Endothelial cell of umbilical vein (primary cell): ENCODE measurements around the gene BAZ1B. TPM values are rescaled to one million over a fixed set of nuclear protein-coding genes. Genes with fewer than 3 reads are reported as not detected.

ENCODE experiments used
- BruUV-seq: library from RNA; stranded (reverse); fragments of 400-500 nt; replicated peaks from 2 replicates; lab custom pipeline; 2021; lab: Mats Ljungman, UMichigan
- CTCF ChIA-PET: fragments of 300-600, 350-600 bp; sonication (Branson Sonifier 250); formaldehyde crosslinking; loops from one replicate; lab custom pipeline; 2021; ENCODE audit warnings: antibody characterized with exemption, inconsistent platforms; lab: Charles Lee
- POLR2A ChIA-PET: fragments of 300-600, 350-600 bp; sonication (Branson Sonifier 250); formaldehyde crosslinking; loops from one replicate; lab custom pipeline; 2021; ENCODE audit warnings: antibody characterized with exemption, inconsistent platforms; lab: Charles Lee
- DNase-seq: peaks from one replicate; pipeline ENCODE4 v3.0.0-alpha.2; 2011; ENCODE audit warnings: low read depth, low spot score
- FAIRE-seq: peaks from 2 replicates; lab custom pipeline; 2011; peaks lifted over from hg19 to GRCh38; lab: Jason Lieb, UNC
- H2AFZ ChIP-seq: 2 replicates; pipeline ENCODE4 v1.6.0; 2012; ENCODE audit warnings: low read depth, low read length, control low read depth, inconsistent platforms
- H3K27ac ChIP-seq: 2 replicates; pipeline ENCODE4 v1.5.1; 2011; ENCODE audit warnings: low read depth, mild to moderate bottlenecking, control low read depth, low read length, moderate library complexity; ENCODE audit not compliant: insufficient read depth
- H3K27me3 ChIP-seq, 2 experiments: 2 replicates each; pipeline versions ENCODE4 v1.6.0 to v1.6.1; 2011; ENCODE audit warnings: low read length in 2 of 2, mixed read lengths in 1 of 2; ENCODE audit not compliant: control insufficient read depth in 2 of 2, insufficient read depth in 2 of 2
- H3K36me3 ChIP-seq, 2 experiments: 2 replicates in 1 of 2; 3 replicates in 1 of 2; pipeline ENCODE4 v1.5.1; 2011; ENCODE audit warnings: low read length in 2 of 2, mild to moderate bottlenecking in 1 of 2, moderate library complexity in 1 of 2; ENCODE audit not compliant: control insufficient read depth in 2 of 2, insufficient read depth in 2 of 2; ENCODE audit errors: extremely low read depth in 1 of 2
- H3K4me1 ChIP-seq: 3 replicates; pipeline ENCODE4 v1.5.1; 2011; ENCODE audit warnings: mild to moderate bottlenecking, low read length; ENCODE audit not compliant: control insufficient read depth, insufficient read depth; ENCODE audit errors: extremely low read depth
- H3K4me2 ChIP-seq: 2 replicates; pipeline ENCODE4 v1.6.1; 2011; ENCODE audit warnings: low read length, control low read depth, mixed read lengths; ENCODE audit not compliant: insufficient read depth
- H3K4me3 ChIP-seq, 3 experiments: fragments of 200-600 bp in 1 of 3; sonication (generic), shearing (Covaris generic) in 1 of 3; replicated peaks in 1 of 3; 2 replicates each; pipeline ENCODE4 v1.5.1; 2011 to 2016; ENCODE audit warnings: control low read depth in 3 of 3, low read length in 3 of 3, mild to moderate bottlenecking in 2 of 3, inconsistent platforms in 1 of 3, low read depth in 1 of 3, moderate library complexity in 1 of 3; ENCODE audit not compliant: insufficient read depth in 1 of 3
- H3K79me2 ChIP-seq: 2 replicates; pipeline ENCODE4 v1.6.0; 2012; ENCODE audit warnings: low read length, inconsistent platforms; ENCODE audit not compliant: control insufficient read depth, insufficient read depth
- H3K9ac ChIP-seq: replicated peaks from 2 replicates; pipeline ENCODE3; 2011; ENCODE audit warnings: low read length, control low read depth; ENCODE audit not compliant: insufficient read depth; ENCODE audit errors: extremely low read depth
- H3K9me1 ChIP-seq: replicated peaks from 3 replicates; pipeline ENCODE4 v1.6.0; 2011; ENCODE audit warnings: mild to moderate bottlenecking, low read length; ENCODE audit not compliant: control insufficient read depth, insufficient read depth; ENCODE audit errors: extremely low read depth
- H3K9me3 ChIP-seq: replicated peaks from 2 replicates; pipeline ENCODE4 v1.5.1; 2012; ENCODE audit warnings: low read length, inconsistent platforms; ENCODE audit not compliant: control insufficient read depth, insufficient read depth
- H4K20me1 ChIP-seq: replicated peaks from 2 replicates; pipeline ENCODE3; 2011; ENCODE audit warnings: mild to moderate bottlenecking, low read length; ENCODE audit not compliant: control insufficient read depth, insufficient read depth; ENCODE audit errors: extremely low read depth
- CTCF ChIP-seq, 2 donors: IDR thresholded peaks; 1 replicate in 1 of 2; 2 replicates in 1 of 2; pipeline ENCODE4 v1.5.1; 2011; ENCODE audit warnings: low read length in 2 of 2, mild to moderate bottlenecking in 2 of 2, moderate library complexity in 2 of 2, control low read depth in 1 of 2, inconsistent platforms in 1 of 2, low read depth in 1 of 2; ENCODE audit not compliant: insufficient read depth in 1 of 2; ENCODE audit errors: extremely low read depth in 1 of 2
- FOS ChIP-seq: IDR thresholded peaks from 2 replicates; pipeline ENCODE4 v1.6.1; 2011; ENCODE audit warnings: mild to moderate bottlenecking, low read length, moderate library complexity, borderline replicate concordance; ENCODE audit not compliant: insufficient read depth
- GATA2 ChIP-seq: IDR thresholded peaks from 2 replicates; pipeline ENCODE4 v1.7.0; 2011; ENCODE audit warnings: low read depth, mild to moderate bottlenecking, moderate library complexity, mixed read lengths, low read length; ENCODE audit not compliant: insufficient read length, insufficient read depth
- JUN ChIP-seq: IDR thresholded peaks from 2 replicates; pipeline ENCODE4 v1.6.1; 2011; ENCODE audit warnings: borderline replicate concordance, low read depth; ENCODE audit not compliant: insufficient read length, insufficient read depth
- MAX ChIP-seq: IDR thresholded peaks from 2 replicates; pipeline ENCODE4 v1.6.1; 2011; ENCODE audit not compliant: insufficient read depth, insufficient read length
- MYC ChIP-seq: IDR thresholded peaks from one replicate; pipeline ENCODE4 v1.6.1; 2011; ENCODE audit warnings: mild to moderate bottlenecking, low read depth, low read length
- POLR2A ChIP-seq: IDR thresholded peaks from 2 replicates; pipeline ENCODE4 v1.6.1; 2012; ENCODE audit warnings: low read depth, mild to moderate bottlenecking, control low read depth, low read length
- POLR2AphosphoS5 ChIP-seq: IDR thresholded peaks from 2 replicates; pipeline ENCODE4 v1.6.1; 2012; ENCODE audit warnings: low read depth, mild to moderate bottlenecking, control low read depth, low read length, moderate library complexity; ENCODE audit not compliant: insufficient read depth
- dilution Hi-C: fragments of 300-500 bp; cut with MboI; formaldehyde crosslinking; loops from one replicate; pipeline ENCODE4 v1.15.0; 2019; ENCODE audit warnings: low sequenced_read_pairs; ENCODE audit not compliant: extremely low pct_ligation_motif_present
- intact Hi-C: fragments of 100-400 bp; cut with micrococcal nuclease; formaldehyde crosslinking; loops from one replicate; pipeline ENCODE4 v1.10.0; 2022
- polyA plus RNA-seq, 4 experiments: library from polyadenylated mRNA; depleted of rRNA in 3 of 4; stranded (reverse) in 3 of 4; unstranded in 1 of 4; fragments of >200 nt; gene quantifications; 2 replicates each; pipeline versions ENCODE4 v1.2.1 to v1.2.3, GENCODE V29; 2011 to 2012; ENCODE audit warnings: missing spikeins in 1 of 4
- total RNA-seq: library from RNA; stranded (reverse); gene quantifications from 2 replicates; pipeline ENCODE4 v1.2.3, GENCODE V29; 2021

Gene BAZ1B
- total and polyA plus RNA-seq, 2 donors (not counting 3 experiments of a cell fraction or from before 2014, with no cell fraction given) = 16.2 to 74.7 TPM

GRCh38 chr7:73466112-73466511 lies 56.0 kb downstream of the BAZ1B start:
- TF ChIP-seq POLR2AphosphoS5 (no peak), MYC (no peak), JUN (no peak), CTCF (IDR thresholded peaks at IDR 0.05; ENCODE audit: extremely low read depth in 1 of 2, insufficient read depth in 1 of 2, low read depth in 1 of 2, low read length in 2 of 2) (no peak), MAX (no peak), FOS (no peak), GATA2 (no peak), POLR2A (no peak)
- POLR2A ChIA-PET = no interaction called here
- Histone ChIP-seq H3K9me3 (no peaks in the 10 kb centered on the region), H3K4me2 (no peak overlapping the region), H3K27me3 (no peaks in the 10 kb centered on the region), H2AFZ (no peak overlapping the region), H3K27ac (no peak overlapping the region), H3K4me3 (no peak overlapping the region), H3K79me2 (peaks cover 2% of the 10 kb centered on the region), H3K4me1 (no peaks in the 10 kb centered on the region), H3K9me1 (no peaks in the 10 kb centered on the region), H3K36me3 (peaks cover 24 to 48% of the 10 kb centered on the region in 2 experiments), H4K20me1 (no peaks in the 10 kb centered on the region), H3K9ac (no peak overlapping the region)
- FAIRE-seq = no peak
- no TSS peak for BruUV-seq
- dilution Hi-C loops = no loop called here
- DNase-seq = no peak
- intact Hi-C loops = no loop called here
- CTCF ChIA-PET = no interaction called here
